ENCODE measurements around the gene WDR13.
A peak's percentile ranks its signal among the peaks of the same experiment; 100 is the strongest.
"Not testable (repeated sequence)": the region's sequence is repeated elsewhere in the genome, so short reads cannot be mapped to it uniquely, and the experiment has no call there.

WDR13 gene

DNA sequence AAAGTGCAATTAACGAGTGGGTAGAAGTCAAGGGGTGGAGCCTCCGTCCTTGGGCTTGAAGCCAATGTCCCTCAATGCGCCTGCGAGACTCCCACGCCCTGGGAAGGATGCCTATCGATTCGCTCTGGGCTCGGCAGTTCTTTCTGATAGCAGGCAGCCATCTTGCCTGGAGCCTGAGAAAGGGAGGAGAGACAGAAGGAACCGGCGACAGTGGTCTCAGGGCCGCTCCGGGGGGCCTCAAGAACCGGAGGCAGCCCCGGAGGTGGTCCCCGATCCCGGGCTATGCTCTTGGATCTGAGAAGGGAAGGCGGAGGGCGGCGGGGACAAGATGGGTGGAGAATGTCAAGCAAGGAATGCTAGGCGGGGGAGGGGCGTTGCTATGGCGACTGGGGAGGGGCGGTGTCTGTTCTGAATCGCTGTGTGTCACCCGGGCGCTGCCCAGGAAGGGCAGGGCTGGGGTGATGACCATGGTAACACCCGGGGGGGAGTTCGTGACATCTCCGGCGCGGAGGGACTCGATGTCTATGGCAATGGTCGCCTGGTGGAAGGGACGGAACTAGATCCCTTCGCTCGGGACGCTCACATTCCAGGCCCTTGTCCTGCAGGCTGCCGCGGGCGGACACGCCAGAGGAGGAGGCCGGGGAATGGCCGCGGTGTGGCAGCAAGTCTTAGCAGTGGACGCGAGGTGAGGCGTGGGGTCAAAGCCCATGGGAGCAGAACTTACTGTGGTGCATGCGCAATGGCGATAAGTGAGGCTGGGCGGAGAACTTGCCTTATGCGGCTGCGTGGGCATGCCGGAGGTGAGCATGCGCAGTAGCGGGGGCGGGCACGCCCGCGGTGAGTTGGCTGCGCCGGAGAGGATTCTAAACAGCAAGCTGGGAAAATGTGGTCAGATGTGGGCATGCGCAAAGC, at the start of gene WDR13:
TSS of gene WDR13 (plus strand) at position 140 of the 912 bp plus-strand sequence. CDS start at position 645, 505 bp downstream.
- peak; percentile 80 to 86 for DNase-seq (ENCODE audit: low read depth in 2 of 2)

DNA sequence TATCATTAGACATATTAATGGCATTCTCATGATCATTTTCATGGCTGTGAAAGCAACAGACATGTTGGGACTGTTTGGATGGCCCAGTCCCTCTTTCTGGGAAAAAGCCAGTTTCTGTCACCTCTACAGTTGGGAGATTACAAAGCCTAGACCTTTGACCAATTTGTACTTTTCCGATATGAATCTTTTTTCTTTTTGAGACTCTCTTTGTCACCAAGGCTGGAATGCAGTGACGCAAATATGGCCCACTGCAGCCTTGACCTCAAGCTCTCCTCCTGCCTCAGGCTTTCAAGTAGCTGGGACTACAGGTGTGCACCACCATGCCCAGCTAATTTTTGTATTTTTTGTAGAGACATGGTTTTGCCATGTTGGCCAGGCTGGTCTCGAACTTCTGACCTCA, 48.4 kb upstream of the WDR13 start:
- DNase-seq (ENCODE audit: low read depth in 2 of 2), result no peak

DNA sequence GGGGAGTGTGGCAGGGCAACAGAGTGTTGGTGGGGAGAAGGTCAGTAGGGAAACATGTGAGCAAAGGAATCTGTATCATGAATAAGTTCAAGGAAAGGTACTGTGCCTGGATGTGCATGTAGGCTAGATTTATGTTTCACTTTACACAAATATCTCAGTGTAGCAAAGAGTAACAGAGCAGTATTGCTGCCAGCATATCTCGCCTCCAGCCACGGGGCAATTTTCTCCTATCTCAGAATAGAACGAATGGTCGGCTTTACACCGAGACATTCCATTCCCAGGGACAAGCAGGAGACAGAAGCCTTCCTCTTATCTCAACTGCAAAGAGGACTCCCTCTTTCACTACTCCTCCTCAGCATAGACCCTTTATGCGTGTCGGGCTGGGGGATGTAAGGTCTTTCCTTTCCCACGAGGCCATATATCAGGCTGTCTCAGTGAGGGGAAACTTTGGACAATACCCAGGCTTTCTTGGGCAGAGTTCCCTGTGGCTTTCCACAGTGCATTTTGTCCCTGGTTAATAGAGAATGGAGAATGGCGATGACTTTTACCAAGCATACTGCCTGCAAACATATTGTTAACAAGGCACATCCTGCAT, 41.5 kb upstream of the WDR13 start:
- DNase-seq (ENCODE audit: low read depth in 2 of 2), result not testable (repeated sequence)

DNA sequence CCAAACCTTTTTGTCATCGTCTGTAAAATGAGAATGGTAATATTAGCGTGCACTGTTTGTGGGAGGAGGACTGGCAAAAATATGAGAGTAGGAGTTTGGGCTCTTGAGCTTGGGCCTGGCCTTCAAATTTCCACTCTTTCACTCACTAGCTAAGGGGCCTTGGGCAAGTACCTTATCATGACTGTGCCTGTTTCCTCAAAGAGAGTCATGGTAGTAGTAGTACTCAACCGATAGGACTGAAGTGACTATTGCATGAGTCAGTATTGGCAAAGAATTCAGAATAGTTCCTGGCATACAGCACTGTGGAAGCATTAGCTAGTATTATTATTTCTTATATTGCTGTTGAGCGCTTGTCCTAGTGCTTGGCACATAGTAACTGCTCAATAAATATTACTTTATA, 39.0 kb upstream of the WDR13 start:
- DNase-seq (ENCODE audit: low read depth in 2 of 2), result no peak

GRCh38 chrX:48559636-48560035, 37.7 kb upstream of the WDR13 start:
- no peak for DNase-seq (ENCODE audit: low read depth in 2 of 2)

DNA sequence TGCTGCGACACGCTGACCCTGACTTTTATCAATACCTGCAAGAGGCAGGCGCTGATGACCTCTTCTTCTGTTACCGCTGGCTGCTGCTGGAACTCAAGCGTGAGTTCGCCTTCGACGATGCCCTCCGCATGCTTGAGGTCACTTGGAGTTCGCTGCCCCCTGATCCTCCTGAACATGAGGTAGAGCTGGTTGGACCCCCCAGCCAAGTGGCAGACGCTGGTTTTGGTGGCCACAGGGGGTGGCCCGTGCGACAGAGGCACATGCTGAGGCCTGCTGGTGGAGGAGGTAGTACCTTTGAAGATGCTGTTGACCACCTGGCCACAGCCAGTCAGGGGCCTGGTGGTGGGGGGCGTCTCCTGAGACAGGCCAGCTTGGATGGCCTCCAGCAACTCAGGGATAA, 37.2 kb upstream of the WDR13 start:
- no peak for DNase-seq (ENCODE audit: low read depth in 2 of 2)

GRCh38 chrX:48560681-48561080, 36.6 kb upstream of the WDR13 start:
- DNase-seq (ENCODE audit: low read depth in 2 of 2), result no peak

- no peak for DNase-seq (ENCODE audit: low read depth in 2 of 2)
These were observed 27.3 kb upstream of the WDR13 start for GRCh38 chrX:48569958-48570357.

DNA sequence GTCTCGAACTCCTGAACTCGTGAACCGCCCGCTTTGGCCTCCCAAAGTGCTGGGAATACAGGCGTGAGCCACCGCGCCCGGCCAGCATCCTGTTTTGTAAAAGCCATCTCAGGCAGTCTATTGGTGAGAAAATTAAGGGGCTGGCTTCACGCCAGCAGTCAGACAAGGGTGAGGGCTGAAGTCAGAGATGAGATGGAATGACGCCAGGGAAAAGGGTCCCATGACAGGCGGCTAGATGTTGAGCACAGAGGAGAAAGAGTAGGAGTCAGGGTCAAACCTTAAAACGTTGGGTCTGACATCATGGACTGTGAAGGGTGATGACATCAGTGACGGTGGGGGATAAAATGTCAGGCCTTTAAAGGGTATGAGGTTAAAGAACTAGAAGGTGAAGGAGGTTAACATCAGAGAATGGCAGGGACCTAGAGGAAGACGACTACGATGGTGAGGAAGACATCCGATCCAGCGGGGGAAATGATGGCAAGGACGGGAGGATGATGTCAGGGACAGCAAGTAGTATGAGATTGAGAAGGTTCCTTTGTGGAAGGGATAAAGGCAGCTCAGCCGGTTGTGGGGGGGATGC, 23.5 kb upstream of the WDR13 start:
- no peak for DNase-seq (ENCODE audit: low read depth in 2 of 2)

GRCh38 chrX:48574270-48575266, 22.7 kb upstream of the WDR13 start, which contains the start of gene RBM3:
TSS of gene RBM3 (plus strand) at chrX:48574484. CDS start at chrX:48575181, 697 bp downstream.
- DNase-seq (ENCODE audit: low read depth in 2 of 2), result peak; percentile 85

- no peak for DNase-seq (ENCODE audit: low read depth in 2 of 2)
These were observed 21.6 kb upstream of the WDR13 start for GRCh38 chrX:48575642-48576041.

- no peak for DNase-seq (ENCODE audit: low read depth in 2 of 2)
These were observed 21.2 kb upstream of the WDR13 start for GRCh38 chrX:48576108-48576507.

DNA sequence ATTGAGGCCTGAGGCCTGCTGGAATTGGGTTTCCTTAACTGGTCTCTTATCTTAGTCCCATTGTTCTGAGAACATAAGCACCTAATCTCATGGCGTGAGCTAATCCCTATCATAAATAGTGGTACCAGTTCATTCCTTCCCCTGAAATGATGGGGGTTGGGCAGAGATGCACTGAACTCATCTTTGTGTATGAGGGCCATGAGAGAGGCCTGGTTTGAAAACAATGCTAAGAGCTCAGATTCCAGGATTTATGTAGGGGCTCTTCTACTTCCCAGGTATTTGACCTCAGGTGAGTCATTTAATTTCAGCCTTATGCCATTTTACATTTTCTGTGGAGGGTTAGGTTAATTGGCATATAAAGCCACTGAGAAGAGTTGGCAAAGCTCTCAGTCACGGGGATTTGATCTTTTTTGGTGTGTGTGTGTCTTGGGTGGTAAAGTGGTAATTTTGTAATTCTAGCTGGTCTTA, 18.6 kb upstream of the WDR13 start:
- no peak for DNase-seq (ENCODE audit: low read depth in 2 of 2)

- DNase-seq (ENCODE audit: low read depth in 2 of 2), result no peak
These were observed 18.0 kb upstream of the WDR13 start for GRCh38 chrX:48579259-48579658.

DNA sequence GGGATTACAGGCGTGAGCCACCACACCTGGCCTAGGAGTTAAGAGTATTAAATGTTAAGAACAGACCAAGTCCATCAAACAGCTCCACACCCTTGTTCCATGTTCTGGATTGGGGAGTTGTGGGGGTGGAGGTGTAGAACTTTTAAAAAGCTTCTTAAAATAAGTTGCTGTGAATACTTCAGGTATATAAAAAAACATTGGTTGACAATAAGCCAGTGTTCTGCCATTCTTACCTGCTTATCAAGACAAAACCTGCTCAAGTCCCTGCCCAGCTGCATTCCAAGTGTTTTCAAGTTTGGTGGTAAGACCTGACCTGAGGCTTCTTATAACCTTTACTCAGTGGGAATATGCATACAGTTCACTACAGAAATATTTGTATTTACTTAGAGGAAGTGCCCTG, 16.6 kb upstream of the WDR13 start:
- DNase-seq (ENCODE audit: low read depth in 2 of 2), result no peak

DNA sequence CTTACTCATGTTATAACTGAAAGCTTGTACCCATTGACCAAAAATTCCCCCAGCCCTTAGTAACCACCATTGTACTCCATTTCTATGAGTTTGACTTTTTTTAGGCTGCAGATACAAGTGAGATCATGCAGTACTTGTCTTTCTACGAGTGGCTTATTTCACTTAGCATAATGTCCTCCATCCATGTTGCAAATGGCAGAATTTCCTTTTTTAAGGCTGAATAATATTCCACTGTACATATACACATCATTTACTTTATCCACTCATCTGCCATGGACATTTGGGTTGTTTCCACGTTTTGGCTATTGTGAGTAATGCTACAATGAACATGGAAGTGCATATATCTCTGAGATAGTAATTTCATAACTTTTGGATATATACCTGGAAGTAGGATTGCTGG, 12.6 kb upstream of the WDR13 start:
- DNase-seq (ENCODE audit: low read depth in 2 of 2), result no peak

DNA sequence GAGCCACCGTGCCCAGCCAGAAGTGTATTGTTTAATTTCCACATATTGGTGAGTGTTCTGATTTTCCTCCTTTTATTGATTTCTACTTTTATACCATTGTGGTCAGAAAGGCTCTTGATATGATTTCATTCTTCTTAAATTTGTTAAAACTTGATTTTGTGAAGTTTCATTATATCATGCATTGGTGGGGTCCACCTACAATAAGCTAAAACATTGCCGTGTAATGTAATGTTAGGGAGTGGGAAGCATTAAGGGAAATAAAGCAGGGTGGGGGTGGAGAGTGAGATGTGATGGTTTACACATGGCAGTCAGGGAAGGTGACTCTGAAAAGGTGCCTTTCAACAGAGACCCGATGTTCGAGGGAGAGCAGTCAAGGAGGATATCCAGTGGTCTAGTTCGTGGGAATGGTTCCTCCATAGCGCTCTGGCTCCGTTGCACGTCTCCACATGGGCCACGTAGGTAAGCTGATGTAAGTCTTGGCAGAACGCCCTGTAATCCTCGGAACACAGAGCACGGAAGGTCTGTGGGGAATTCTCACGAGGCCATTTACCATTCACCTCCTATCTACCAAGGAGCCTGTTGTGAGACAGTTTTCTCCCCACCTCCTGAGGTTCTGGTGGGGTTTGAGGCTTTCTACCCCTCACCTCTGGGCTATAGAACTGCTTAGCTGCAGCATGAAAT, 7.7 kb upstream of the WDR13 start:
- no peak for DNase-seq (ENCODE audit: low read depth in 2 of 2)

DNA sequence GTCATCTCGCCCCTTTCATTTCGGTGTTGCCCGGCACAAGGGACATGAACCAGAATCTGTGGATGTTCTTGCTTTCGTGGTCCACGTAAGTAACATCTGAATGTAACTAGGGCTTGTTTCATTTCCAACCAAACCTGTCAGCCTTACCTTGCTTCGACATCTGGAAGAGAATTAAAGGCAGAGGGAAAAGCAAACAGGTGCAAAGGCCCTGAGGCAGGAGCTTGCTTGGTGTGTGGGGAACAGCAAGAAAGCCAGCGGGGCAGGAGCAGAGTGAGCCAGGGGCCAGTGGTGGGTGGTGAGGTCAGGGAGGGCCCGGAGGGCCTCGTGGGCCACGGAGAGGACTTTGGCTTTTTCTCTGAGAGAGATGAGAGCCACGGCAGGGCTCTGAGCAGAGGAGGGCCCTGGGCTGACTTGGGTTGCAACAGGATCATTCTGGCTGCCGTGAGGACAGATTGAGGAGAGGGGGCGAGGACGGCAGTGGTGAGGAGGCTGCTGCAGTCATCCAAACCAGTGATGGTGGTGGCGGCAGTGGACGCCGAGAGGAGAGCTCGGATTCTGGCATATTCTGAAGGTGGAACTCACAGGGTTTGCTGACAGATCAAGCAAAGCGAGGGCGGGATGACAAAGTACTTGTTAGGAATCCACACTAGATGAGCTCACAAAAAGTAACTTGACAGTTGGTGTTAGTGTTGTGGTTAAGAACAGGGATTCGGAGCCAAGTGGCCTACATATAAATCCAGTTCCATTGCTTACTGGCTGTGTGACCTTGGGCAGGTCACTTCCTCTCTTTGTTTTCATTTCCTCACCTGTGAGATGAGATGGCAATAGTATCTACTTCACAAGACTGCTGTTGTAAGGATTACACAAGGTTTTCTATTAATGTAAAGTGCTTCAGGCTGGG, 6.8 kb upstream of the WDR13 start:
- DNase-seq (ENCODE audit: low read depth in 2 of 2), result no peak

GRCh38 chrX:48591255-48591791, 6.0 kb upstream of the WDR13 start:
- peak in 1 of 2 experiments; percentile 19 for DNase-seq (ENCODE audit: low read depth in 2 of 2)

Data from fibroblast of skin of left quadriceps (primary cell).